Measurements from ENCODE around the gene NOL8. TPM values are rescaled to one million over a fixed set of nuclear protein-coding genes. Genes with fewer than 3 reads are reported as not detected.

NOL8 gene
- total RNA-seq, 2 donors from 2014 or later: 19.4 to 20.4 TPM

- DNase-seq: no peak
- intact Hi-C loops (cut with DNase I, micrococcal nuclease): loop anchor here in 1 of 2 donors (10.0 kb wide), 1 partner anchor 155 kb away; no protein-coding TSS in a partner anchor
- no peak for ATAC-seq
These were observed 35.3 kb downstream of the NOL8 start for GRCh38 chr9:92289708-92290390.

- no peak for ATAC-seq
These were observed 45.8 kb downstream of the NOL8 start for GRCh38 chr9:92279302-92279701.

GRCh38 chr9:92278110-92278509 is 47.0 kb downstream of the NOL8 start:
- intact Hi-C loops (cut with DNase I, micrococcal nuclease): no loop called here
- ATAC-seq (no peak), DNase-seq (no peak)

More at GRCh38 chr9:92279302-92279701, 45.8 kb downstream of the NOL8 start:
- DNase-seq: no peak
- intact Hi-C loops (cut with DNase I, micrococcal nuclease): no loop called here

GRCh38 chr9:92276331-92277032 is 48.7 kb downstream of the NOL8 start:
- intact Hi-C loops (cut with DNase I, micrococcal nuclease): no loop called here
- no peak for DNase-seq

GRCh38 chr9:92275541-92275940 is 49.6 kb downstream of the NOL8 start:
- intact Hi-C loops (cut with DNase I, micrococcal nuclease): no loop called here
- DNase-seq (no peak), ATAC-seq (no peak)

More at GRCh38 chr9:92276331-92277032, 48.7 kb downstream of the NOL8 start:
- ATAC-seq: no peak

GRCh38 chr9:92270511-92270910 is 54.6 kb downstream of the NOL8 start:
- no peak for ATAC-seq

GRCh38 chr9:92266486-92266885 is 58.7 kb downstream of the NOL8 start:
- ATAC-seq: no peak
- intact Hi-C loops (cut with DNase I, micrococcal nuclease): no loop called here
- no peak for DNase-seq

More at GRCh38 chr9:92270511-92270910, 54.6 kb downstream of the NOL8 start:
- intact Hi-C loops (cut with DNase I, micrococcal nuclease): no loop called here
- no peak for DNase-seq

- no peak for ATAC-seq
- DNase-seq: no peak
- intact Hi-C loops (cut with DNase I, micrococcal nuclease): no loop called here
These were observed 60.0 kb downstream of the NOL8 start for GRCh38 chr9:92265154-92265553.

GRCh38 chr9:92263131-92263530 is 62.0 kb downstream of the NOL8 start:
- no peak for DNase-seq
- ATAC-seq: no peak
- intact Hi-C loops (cut with DNase I, micrococcal nuclease): no loop called here

- ATAC-seq (peak; percentile 71), DNase-seq (peak; percentile 11 to 30)
- intact Hi-C loops (cut with DNase I, micrococcal nuclease): no loop called here
These were observed 67.8 kb downstream of the NOL8 start for GRCh38 chr9:92257327-92257726.

- ATAC-seq (no peak), DNase-seq (no peak)
- intact Hi-C loops (cut with DNase I, micrococcal nuclease): no loop called here
These were observed 70.5 kb downstream of the NOL8 start for GRCh38 chr9:92254381-92255337.

- DNase-seq: no peak
- ATAC-seq: no peak
- intact Hi-C loops (cut with DNase I, micrococcal nuclease): no loop called here
These were observed 71.5 kb downstream of the NOL8 start for GRCh38 chr9:92253656-92254055.

- ATAC-seq (peak; percentile 59), DNase-seq (no peak)
- intact Hi-C loops (cut with DNase I, micrococcal nuclease): no loop called here
These were observed 77.2 kb downstream of the NOL8 start for GRCh38 chr9:92247981-92248380.

Small RNA genes lying within 50 kb of the gene (microRNA-seq; reads per million reads assigned to microRNA genes)
- 5.3 to 39.4 reads per million in 2 donors for gene MIR3651

Other genes with a start within 250 kb of the NOL8 start
- 10 to 100 TPM; 74.3 to 81.7 TPM for gene SPTLC1, start 209.9 kb downstream of the NOL8 start, total RNA-seq
- gene IARS1, start 31.7 kb downstream of the NOL8 start, total RNA-seq: 10 to 100 TPM; 39.1 to 61.9 TPM
- 1 to 10 TPM; 1.7 to 2.4 TPM for gene CENPP, start 603 bp upstream of the NOL8 start, total RNA-seq
- 10 to 100 TPM in 1 of 2 donors, 1 to 10 TPM in 1; 3.9 to 17.6 TPM for gene OGN, start 79.2 kb upstream of the NOL8 start, total RNA-seq
- 1 to 10 TPM; 1.6 to 3.0 TPM for gene OMD, start 99.1 kb upstream of the NOL8 start, total RNA-seq
- 1 to 10 TPM in 1 of 2 donors, under 1 TPM in 1; 0.46 to 4.0 TPM for gene ASPN, start 157.2 kb upstream of the NOL8 start, total RNA-seq
- 1 to 10 TPM; 1.1 to 2.9 TPM for gene ECM2, start 210.6 kb upstream of the NOL8 start, total RNA-seq

Measured in left colon (tissue), 2 donors.